Lower lobe of right lung (tissue), 2 donors: ENCODE data around the gene THRB. TPM values are rescaled to one million over a fixed set of nuclear protein-coding genes. Genes with fewer than 3 reads are reported as not detected.

ENCODE experiments used
- ATAC-seq, 2 donors: fragments of 200-7000 bp; cut with Tn5 transposase; one replicate each; pipeline ENCODE4 v1.9.1; 2020 to 2022; ENCODE audit warnings: mild to moderate bottlenecking in 2 of 2, moderate library complexity in 2 of 2
- DNase-seq: peaks from one replicate; pipeline ENCODE4 v3.0.0-alpha.2; 2020
- H3K27ac ChIP-seq: fragments of 200-600 bp; one replicate; pipeline ENCODE4 v1.8.0; 2022
- H3K27me3 ChIP-seq: fragments of 200-600 bp; one replicate; pipeline ENCODE4 v1.8.0; 2022; ENCODE audit warnings: low read depth
- H3K36me3 ChIP-seq: fragments of 200-600 bp; one replicate; pipeline ENCODE4 v1.8.0; 2022; ENCODE audit warnings: mild to moderate bottlenecking
- H3K4me1 ChIP-seq: fragments of 200-600 bp; one replicate; pipeline ENCODE4 v1.8.0; 2022
- H3K4me3 ChIP-seq: fragments of 200-600 bp; one replicate; pipeline ENCODE4 v1.8.0; 2022; ENCODE audit warnings: mild to moderate bottlenecking
- H3K9me3 ChIP-seq: fragments of 200-600 bp; one replicate; pipeline ENCODE4 v1.8.0; 2022
- CTCF ChIP-seq: fragments of 200-600 bp; IDR thresholded peaks from one replicate; pipeline ENCODE4 v1.8.0; 2022; ENCODE audit warnings: antibody characterized with exemption, mild to moderate bottlenecking
- intact Hi-C: fragments of 100-400 bp; cut with DNase I; formaldehyde crosslinking; loops from one replicate; pipeline ENCODE4 v1.11.0; 2022
- total RNA-seq: library from RNA; stranded (reverse); fragmentation: NEBNext Ultra II Directional; extraction: Animal tissue kit (Norgen Biotek cat#: 25700); gene quantifications from one replicate; pipeline ENCODE4 v1.2.1, GENCODE V29; 2021
- donor health status: DM: no; HTN: yes; CAD: no; lungs with severe emphysema.

The THRB gene
- total RNA-seq, 1 donor from 2014 or later: 14.6 TPM

GRCh38 chr3:24128199-24129005, 366.2 kb downstream of the THRB start:
- Histone ChIP-seq H3K36me3 (peaks cover 9% of the 10 kb centered on the region), H3K4me1 (peaks cover 17% of the 10 kb centered on the region), H3K9me3 (no peaks in the 10 kb centered on the region), H3K4me3 (no peak overlapping the region), H3K27me3 (no peaks in the 10 kb centered on the region), H3K27ac (no peak overlapping the region)
- no peak for DNase-seq
- intact Hi-C loops: no loop called here
- ATAC-seq: peak; percentile 61 to 69
- TF ChIP-seq CTCF: no peak

GRCh38 chr3:24123596-24123995, 371.1 kb downstream of the THRB start:
- Histone ChIP-seq H3K4me3 (no peak overlapping the region), H3K36me3 (no peaks in the 10 kb centered on the region), H3K9me3 (no peaks in the 10 kb centered on the region), H3K27me3 (no peaks in the 10 kb centered on the region), H3K4me1 (peaks cover 16% of the 10 kb centered on the region), H3K27ac (no peak overlapping the region)
- DNase-seq (no peak), ATAC-seq (no peak)
- TF ChIP-seq CTCF: no peak
- intact Hi-C loops: no loop called here

GRCh38 chr3:24120434-24120833, 374.2 kb downstream of the THRB start:
- Histone ChIP-seq H3K36me3 (no peaks in the 10 kb centered on the region), H3K4me1 (peaks cover 11% of the 10 kb centered on the region), H3K9me3 (no peaks in the 10 kb centered on the region), H3K27ac (no peak overlapping the region), H3K27me3 (no peaks in the 10 kb centered on the region), H3K4me3 (no peak overlapping the region)
- ATAC-seq (peak; percentile 68 to 84), DNase-seq (no peak)
- intact Hi-C loops: no loop called here
- no peak for TF ChIP-seq CTCF

- no peak for TF ChIP-seq CTCF
- H3K4me1 ChIP-seq: peaks cover 11% of the 10 kb centered on the region
- DNase-seq (no peak), ATAC-seq (peak; percentile 49 to 73)
- H3K27ac ChIP-seq: no peak overlapping the region
- H3K27me3 ChIP-seq: no peaks in the 10 kb centered on the region
- no peaks in the 10 kb centered on the region for H3K9me3 ChIP-seq
- H3K36me3 ChIP-seq: no peaks in the 10 kb centered on the region
- H3K4me3 ChIP-seq: no peak overlapping the region
- intact Hi-C loops: no loop called here
Observed at GRCh38 chr3:24119321-24119751, 375.3 kb downstream of the THRB start.

GRCh38 chr3:24117508-24117907, 377.1 kb downstream of the THRB start:
- H3K9me3 ChIP-seq: no peaks in the 10 kb centered on the region
- H3K27me3 ChIP-seq: no peaks in the 10 kb centered on the region
- peaks cover 11% of the 10 kb centered on the region for H3K4me1 ChIP-seq
- TF ChIP-seq CTCF: no peak
- H3K4me3 ChIP-seq: no peak overlapping the region
- H3K27ac ChIP-seq: no peak overlapping the region
- DNase-seq: no peak
- H3K36me3 ChIP-seq: no peaks in the 10 kb centered on the region
- no peak for ATAC-seq
- intact Hi-C loops: no loop called here
